NOMO-1 treated with DMSO at 0.1 percent for 48 hours (cell line): ENCODE data around the gene ASB11.
A peak's percentile ranks its signal among the peaks of the same experiment; 100 is the strongest.

Experiments used
- DNase-seq: peaks from one replicate; lab custom pipeline; 2025; ENCODE audit not compliant: unreplicated experiment; lab: John Stamatoyannopoulos, UW

ASB11 gene

DNA sequence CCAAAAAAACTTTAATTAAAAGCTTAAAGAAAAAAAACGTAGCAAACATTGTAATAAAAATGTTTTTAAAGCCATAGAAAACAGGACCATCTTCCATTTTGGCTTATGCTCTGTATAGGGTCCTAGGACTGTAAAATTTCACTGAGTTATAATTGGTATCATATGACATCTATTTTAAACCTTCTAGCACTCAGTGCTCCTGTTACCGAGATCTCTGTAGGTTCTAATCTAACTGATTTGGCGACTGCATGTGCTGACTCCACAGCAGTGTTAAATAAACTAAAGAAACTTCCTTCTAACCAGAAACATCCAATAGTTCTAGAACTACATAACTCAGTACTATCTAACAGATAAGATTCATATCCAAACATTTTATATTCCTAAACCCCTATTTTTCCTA, at the start of gene ASB11:
Gene ASB11, minus strand, starts transcription at position 132 of the 400 bp plus-strand sequence. Its CDS starts 35 bp downstream, at position 97.
- no peak for DNase-seq

DNA sequence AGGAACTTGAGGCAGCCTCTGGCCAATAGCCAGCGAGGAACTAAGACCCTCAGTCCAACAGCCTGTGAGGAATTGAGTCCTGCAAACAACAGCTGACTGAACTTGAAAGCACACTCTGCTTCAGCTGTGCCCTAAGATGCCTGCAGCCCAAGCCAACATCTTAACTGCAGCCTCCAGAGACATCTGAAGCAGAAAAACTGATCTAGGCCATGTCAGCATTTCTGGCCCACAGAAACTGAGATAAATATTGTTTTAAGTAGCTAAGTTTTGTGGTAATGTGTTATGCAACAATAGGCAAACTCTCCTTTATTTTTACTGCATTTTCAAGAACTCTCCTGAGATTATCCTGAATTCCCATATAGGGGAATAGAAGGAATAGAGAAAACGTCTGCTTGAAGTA, 44.3 kb upstream of the ASB11 start:
- no peak for DNase-seq

GRCh38 chrX:15358533-15358932, 43.1 kb upstream of the ASB11 start:
- DNase-seq, result no peak

DNA sequence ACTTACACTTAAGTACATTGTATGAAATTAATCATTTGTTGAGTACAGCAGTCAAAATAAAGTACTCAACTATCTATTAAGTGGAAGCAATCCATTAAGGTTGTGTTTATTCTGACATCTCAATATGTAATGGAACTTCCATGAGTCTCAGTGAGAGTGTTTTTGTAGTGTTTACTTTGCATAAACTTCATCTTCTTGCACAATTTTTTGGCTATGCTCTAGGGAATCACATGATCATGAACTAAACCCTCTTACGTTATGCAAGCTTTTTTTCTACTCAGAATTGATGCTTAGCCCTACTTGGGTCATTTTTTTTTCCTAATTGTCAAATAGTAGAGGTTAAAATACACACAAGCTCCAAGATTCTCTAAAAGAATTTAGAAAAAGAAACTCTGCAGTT, 41.0 kb upstream of the ASB11 start:
- DNase-seq, result peak; percentile 37

DNA sequence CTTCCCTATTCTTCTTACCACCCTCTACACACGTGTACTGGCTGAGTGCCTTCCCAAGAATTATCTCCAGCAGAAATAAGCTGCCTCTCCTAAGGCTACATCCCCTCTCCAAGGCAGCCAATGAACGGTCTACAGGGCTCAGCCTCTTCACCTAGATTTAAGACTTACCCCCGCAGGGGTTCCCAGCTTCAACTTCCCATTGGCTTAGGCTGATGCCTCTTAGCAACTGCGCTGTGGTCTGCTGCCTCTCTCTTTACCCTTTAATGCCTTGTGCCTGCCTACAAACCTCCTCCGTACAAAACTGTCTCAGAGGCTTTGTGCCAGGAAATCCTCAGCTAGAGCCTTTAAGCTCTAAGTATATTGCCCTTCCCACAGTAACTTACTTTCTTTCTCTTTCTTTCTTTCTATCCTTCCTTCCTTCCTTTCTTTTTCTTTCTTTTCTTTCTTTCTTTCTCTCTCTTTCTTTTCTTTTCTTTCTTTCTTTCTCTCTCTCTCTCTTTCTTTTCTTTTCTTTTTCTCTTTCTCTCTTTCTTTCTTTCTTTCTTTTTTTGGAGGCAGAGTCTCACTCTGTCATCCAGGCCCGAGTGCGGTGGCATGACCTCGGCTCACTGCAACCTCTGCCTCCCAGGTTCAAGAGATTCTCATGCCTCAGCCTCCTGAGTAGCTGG, 35.0 kb upstream of the ASB11 start:
- DNase-seq, result no peak

GRCh38 chrX:15349046-15349445, 33.6 kb upstream of the ASB11 start:
- DNase-seq, result peak; percentile 46

GRCh38 chrX:15345976-15346375, 30.5 kb upstream of the ASB11 start:
- DNase-seq, result no peak

GRCh38 chrX:15344106-15344505, 28.7 kb upstream of the ASB11 start:
- DNase-seq, result no peak

- peak; percentile 34 for DNase-seq
Observed at GRCh38 chrX:15343075-15343476, 27.6 kb upstream of the ASB11 start.

DNA sequence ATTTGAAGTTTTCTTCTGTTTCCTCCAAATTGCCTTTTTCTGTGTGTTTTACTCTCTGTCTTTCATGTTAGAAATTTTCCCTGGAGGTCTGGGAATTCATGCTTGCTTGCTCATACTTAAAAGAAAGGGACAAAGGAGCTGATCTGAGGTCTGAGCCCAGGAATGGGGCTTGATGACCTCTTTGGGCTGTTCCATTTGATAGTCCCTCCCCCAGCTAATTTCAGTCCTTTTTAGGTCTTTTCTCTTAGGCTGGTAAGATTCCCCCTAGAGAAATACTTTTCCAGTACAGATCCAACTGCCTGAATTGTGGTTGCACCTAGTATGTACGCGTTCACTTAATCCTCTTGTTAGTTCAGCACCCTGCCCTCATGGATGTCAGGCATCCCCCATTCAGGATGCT, 25.4 kb upstream of the ASB11 start:
- DNase-seq, result no peak

DNA sequence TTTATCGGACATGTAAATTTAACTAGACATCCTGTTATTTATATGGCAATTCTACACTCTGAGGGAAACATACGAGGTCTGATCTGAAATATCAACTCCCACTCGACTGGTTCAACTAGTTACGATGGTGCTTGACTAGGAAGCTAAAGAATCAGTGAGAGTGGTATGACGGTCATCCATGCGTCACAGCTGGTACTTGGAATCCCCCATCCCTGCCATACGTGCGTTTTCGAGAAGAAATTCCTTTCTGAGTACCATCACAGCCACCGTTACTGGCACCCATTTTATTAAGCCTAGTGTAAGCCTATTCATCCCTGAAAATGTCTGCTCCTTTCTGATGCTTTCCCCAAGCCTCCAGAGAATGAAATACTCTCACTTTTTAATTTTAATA, 20.6 kb upstream of the ASB11 start:
- DNase-seq, result no peak

DNA sequence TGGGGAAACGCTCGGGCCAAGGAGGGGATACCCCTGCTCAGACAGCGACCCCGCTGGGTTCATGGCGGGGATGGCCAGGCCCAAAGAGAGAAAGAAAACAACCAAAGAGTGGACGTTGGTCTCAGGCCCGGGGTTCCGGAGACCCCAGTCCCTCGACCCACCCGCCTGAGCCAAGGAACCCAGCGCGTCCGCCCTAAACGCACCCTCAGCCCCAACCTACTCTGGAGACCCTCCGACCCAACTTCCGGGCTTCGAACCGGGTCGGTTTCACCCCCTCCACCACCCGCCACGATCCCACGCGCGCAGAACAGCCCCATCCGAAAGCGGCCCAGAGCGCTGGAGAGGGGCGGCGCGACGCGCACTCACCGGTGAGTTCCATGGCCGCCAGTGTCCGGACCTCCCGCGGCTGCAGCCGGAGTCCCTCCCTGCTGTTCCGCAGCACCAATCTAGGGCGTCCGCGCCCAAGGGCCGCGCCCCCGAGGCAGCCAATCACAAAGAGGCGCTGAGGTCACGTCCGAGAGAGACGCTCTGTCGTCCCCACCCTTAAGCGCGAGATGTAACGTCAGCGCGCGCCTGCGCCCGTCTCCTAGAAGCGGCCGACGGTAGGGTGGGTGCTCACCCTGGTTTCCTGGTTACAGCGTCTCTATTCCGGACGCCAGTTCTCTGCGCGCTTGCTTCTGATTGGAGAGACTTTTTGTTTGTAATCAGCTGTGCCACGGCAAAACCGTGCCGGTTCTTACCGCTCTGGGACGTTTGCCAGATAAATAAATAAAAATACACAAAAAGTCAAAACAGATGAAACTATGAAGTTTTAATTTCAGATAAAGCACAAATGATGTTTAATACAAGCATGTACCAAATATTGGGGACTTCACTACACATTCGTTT, 19.9 kb upstream of the ASB11 start, which contains the start of gene PIGA:
Gene PIGA, minus strand, starts transcription at position 389 of the 888 bp plus-strand sequence. CDS start 3,593 bp downstream, outside the sequence.
- peak; percentile 93 for DNase-seq

DNA sequence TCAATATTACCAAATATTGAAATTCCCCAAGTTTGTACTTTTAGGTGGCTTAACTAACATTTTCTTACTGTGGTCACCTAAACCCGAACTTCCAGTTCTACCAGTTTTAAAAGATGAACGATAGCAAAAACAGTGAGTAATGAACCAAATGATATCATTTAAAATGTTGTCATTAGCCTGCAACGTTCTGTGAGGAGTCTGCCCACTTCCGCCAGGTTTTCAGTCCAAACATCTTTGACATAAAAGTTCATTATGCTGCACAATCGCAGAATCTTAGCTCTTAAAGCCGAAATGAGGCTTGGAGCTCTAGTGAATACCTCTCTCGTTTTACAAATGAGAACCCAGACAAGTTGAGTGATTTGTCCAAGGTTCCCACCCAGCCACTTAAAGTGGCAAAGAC, 19.1 kb upstream of the ASB11 start:
- DNase-seq, result no peak

DNA sequence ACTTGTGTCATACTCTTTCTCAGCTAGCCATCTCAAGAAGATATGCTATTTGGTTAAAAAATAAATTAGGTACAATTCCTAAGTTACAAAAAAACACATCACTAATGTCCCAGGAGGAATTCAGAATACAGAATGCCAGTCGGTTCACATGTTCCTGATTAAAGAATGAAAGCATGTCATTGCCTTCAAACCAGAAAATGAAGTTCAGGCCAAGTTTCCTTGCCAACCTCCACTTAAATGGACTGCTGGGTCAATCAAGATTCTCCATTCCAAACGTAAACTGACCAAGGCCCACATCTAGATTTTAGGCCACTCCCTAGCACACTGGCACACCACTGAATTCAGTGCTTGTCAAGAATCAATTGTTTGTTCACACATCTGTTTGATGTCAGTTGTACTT, 13.4 kb upstream of the ASB11 start:
- DNase-seq, result no peak

- DNase-seq, result no peak
Observed at GRCh38 chrX:15328131-15328530, 12.7 kb upstream of the ASB11 start.

DNA sequence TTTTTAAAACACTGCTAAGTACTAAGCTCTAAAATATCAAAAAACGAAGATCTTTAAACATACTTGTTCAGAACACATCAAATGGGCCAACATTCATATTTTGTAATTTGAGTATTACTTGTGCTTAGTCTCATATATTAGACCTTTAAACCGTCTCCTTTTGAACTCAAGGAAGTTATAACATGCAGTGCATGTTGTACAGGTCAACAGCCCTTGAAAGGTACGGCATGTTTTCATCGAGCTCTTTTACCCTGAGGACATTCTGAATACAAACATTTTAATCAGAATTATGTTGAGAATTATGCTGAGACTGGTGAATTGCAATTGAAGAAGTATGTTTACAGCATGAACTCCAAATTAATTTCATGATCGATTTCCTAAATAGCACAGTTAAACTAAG, 7.0 kb upstream of the ASB11 start:
- DNase-seq, result no peak

GRCh38 chrX:15322072-15322471, 6.6 kb upstream of the ASB11 start:
- DNase-seq, result no peak

DNA sequence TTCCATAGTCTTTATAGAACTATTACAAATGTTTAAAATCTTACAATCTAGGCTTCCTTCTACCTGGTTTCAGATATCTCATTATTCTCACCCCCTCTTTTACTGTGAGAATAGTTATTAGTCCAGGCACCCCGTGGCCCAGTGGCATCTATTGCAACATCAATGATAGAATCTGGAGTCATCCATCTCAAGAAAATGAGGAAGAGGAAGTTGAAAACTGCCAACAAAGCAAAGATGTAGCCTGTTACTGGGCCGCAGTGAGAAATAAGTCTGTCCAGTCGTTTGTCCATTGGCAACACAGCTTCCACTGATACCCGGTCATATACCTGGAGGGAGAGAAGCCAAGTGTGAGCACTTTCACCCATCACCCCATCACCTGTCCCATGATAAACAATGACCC, 6.0 kb upstream of the ASB11 start:
- peak; percentile 84 for DNase-seq

DNA sequence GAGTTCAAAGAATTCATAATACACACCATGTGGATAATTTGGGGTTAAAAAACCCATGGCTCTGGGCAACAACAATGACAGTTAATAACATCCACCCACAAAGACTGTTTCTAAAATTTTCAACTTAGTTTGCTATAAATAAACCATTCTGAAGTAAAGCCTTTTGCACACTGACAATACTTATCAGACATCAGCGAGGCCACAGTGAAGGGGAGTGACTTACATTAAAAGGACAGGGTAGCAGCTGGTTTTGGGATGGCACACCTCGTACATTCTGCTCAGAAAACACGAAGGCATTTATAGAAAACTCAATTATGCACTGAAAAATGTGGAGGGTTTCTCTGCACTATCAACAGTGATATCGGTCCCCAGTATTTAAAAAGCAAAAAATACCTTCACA, 4.9 kb upstream of the ASB11 start:
- no peak for DNase-seq

DNA sequence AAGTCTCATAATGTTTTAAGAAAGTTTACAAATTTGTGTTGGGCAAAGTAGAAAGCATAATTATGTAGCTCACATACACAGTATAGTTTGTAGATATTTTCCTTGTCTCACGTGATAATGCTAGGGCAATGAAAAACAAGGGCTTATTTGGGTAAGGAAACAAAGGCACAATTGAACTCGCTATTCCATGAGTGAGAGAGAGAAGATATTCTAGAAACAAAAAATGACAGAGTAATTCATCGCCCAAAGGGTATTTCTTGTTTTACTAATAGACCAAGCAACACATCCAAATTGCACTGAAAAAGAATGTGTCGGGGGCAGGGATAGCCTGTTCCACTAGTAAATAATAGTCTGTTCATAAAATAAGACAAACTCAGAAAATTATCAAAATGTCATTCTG, 3.6 kb upstream of the ASB11 start:
- DNase-seq, result no peak

- DNase-seq, result no peak
Observed at GRCh38 chrX:15314472-15314871, 968 bp downstream of the ASB11 start.

- DNase-seq, result no peak
Observed at GRCh38 chrX:15311119-15311518, 4.3 kb downstream of the ASB11 start.
